Endothelial cell of umbilical vein (primary cell): ENCODE measurements around the gene GNG10.

Source experiments
- GATA2 ChIP-seq: IDR thresholded peaks from 2 replicates; pipeline ENCODE4 v1.7.0; 2011; ENCODE audit warnings: low read depth, mild to moderate bottlenecking, moderate library complexity, mixed read lengths, low read length; ENCODE audit not compliant: insufficient read length, insufficient read depth
- JUN ChIP-seq: IDR thresholded peaks from 2 replicates; pipeline ENCODE4 v1.6.1; 2011; ENCODE audit warnings: borderline replicate concordance, low read depth; ENCODE audit not compliant: insufficient read length, insufficient read depth
- TF ChIP-seq, protein P1 (sequence below), 2 donors: IDR thresholded peaks; 1 replicate in 1 of 2; 2 replicates in 1 of 2; pipeline ENCODE4 v1.5.1; 2011; ENCODE audit warnings: low read length in 2 of 2, mild to moderate bottlenecking in 2 of 2, moderate library complexity in 2 of 2, control low read depth in 1 of 2, inconsistent platforms in 1 of 2, low read depth in 1 of 2; ENCODE audit not compliant: insufficient read depth in 1 of 2; ENCODE audit errors: extremely low read depth in 1 of 2

DNA sequence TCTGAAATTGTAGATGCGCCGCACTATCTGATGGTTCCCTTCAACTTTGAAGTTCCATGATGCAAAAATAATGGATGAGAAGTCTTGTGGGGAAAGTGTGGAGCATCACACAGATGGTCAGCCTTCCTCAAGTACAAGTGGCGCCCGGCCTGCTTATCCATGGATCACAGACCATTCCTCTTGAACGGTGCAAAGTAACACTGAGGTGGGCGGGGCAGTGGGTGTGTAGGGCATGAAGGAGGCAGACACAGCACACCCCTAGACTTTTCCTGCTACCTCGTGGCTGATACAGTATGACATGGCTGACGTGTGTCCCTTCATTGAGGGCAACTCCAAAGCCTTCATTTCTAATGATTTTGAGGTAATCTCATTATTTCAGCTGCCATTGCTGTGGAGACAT lies 2.5 kb upstream of the GNG10 start:
- TF ChIP-seq, protein P1, sequence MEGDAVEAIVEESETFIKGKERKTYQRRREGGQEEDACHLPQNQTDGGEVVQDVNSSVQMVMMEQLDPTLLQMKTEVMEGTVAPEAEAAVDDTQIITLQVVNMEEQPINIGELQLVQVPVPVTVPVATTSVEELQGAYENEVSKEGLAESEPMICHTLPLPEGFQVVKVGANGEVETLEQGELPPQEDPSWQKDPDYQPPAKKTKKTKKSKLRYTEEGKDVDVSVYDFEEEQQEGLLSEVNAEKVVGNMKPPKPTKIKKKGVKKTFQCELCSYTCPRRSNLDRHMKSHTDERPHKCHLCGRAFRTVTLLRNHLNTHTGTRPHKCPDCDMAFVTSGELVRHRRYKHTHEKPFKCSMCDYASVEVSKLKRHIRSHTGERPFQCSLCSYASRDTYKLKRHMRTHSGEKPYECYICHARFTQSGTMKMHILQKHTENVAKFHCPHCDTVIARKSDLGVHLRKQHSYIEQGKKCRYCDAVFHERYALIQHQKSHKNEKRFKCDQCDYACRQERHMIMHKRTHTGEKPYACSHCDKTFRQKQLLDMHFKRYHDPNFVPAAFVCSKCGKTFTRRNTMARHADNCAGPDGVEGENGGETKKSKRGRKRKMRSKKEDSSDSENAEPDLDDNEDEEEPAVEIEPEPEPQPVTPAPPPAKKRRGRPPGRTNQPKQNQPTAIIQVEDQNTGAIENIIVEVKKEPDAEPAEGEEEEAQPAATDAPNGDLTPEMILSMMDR (IDR thresholded peaks at IDR 0.05; ENCODE audit: extremely low read depth in 1 of 2, insufficient read depth in 1 of 2, low read depth in 1 of 2, low read length in 2 of 2): no peak
- TF ChIP-seq JUN (no peak), GATA2 (no peak)
